Hepatocyte (in vitro differentiated cells): Measurements from ENCODE around the gene MRPL10. TPM values are rescaled to one million over a fixed set of nuclear protein-coding genes. Genes with fewer than 3 reads are reported as not detected.
A peak's percentile ranks its signal among the peaks of the same experiment; 100 is the strongest.

Experiments used
- DNase-seq: peaks from one replicate; pipeline ENCODE4 v3.0.0-alpha.2; 2016; ENCODE audit warnings: low spot score
- H2AFZ ChIP-seq: fragments of 200-600 bp; sonication (generic); 2 replicates; pipeline ENCODE4 v1.6.0; 2016; ENCODE audit warnings: antibody characterized with exemption, mild to moderate bottlenecking
- H3K27ac ChIP-seq: fragments of 200-600 bp; sonication (generic); 2 replicates; pipeline ENCODE4 v1.5.1; 2016; ENCODE audit warnings: mild to moderate bottlenecking
- H3K27me3 ChIP-seq: fragments of 200-600 bp; sonication (generic); 2 replicates; pipeline ENCODE4 v1.6.1; 2016
- H3K36me3 ChIP-seq: fragments of 200-600 bp; sonication (generic); replicated peaks from 2 replicates; pipeline ENCODE4 v1.5.1; 2016; ENCODE audit warnings: low read depth; ENCODE audit not compliant: insufficient read depth
- H3K4me1 ChIP-seq: fragments of 200-600 bp; sonication (generic); 2 replicates; pipeline ENCODE4 v1.5.1; 2016; ENCODE audit warnings: mild to moderate bottlenecking, moderate library complexity; ENCODE audit not compliant: insufficient read depth
- H3K4me2 ChIP-seq: fragments of 200-600 bp; sonication (generic); 2 replicates; pipeline ENCODE4 v1.6.0; 2016
- H3K4me3 ChIP-seq: fragments of 200-600 bp; sonication (generic); 2 replicates; pipeline ENCODE4 v1.5.1; 2016; ENCODE audit warnings: mild to moderate bottlenecking
- H3K79me2 ChIP-seq: fragments of 200-600 bp; sonication (generic); 2 replicates; pipeline ENCODE4 v1.6.0; 2017; ENCODE audit warnings: mild to moderate bottlenecking
- H3K9me2 ChIP-seq: fragments of 200-600 bp; sonication (generic); replicated peaks from 2 replicates; pipeline ENCODE4 v1.6.0; 2017; ENCODE audit warnings: mild to moderate bottlenecking; ENCODE audit not compliant: insufficient read depth
- H3K9me3 ChIP-seq: fragments of 200-600 bp; sonication (generic); 2 replicates; pipeline ENCODE4 v1.5.1; 2016; ENCODE audit warnings: low read depth, mild to moderate bottlenecking
- H4K20me1 ChIP-seq: fragments of 200-600 bp; sonication (generic); 2 replicates; pipeline ENCODE4 v1.6.0; 2016; ENCODE audit warnings: mild to moderate bottlenecking; ENCODE audit not compliant: insufficient read depth, poor library complexity, severe bottlenecking
- EZH2 ChIP-seq: fragments of 200-600 bp; sonication (generic); IDR thresholded peaks from 2 replicates; pipeline ENCODE4 v1.6.1; 2016; ENCODE audit warnings: antibody characterized with exemption, mild to moderate bottlenecking, borderline replicate concordance
- EZH2phosphoT487 ChIP-seq: fragments of 200-600 bp; sonication (generic); IDR thresholded peaks from one replicate; pipeline ENCODE4 v1.6.1; 2018; ENCODE audit warnings: antibody characterized with exemption, mild to moderate bottlenecking, low read depth, moderate library complexity; ENCODE audit not compliant: unreplicated experiment, severe bottlenecking
- WGBS: methylation state at CpG from one replicate; pipeline ENCODE4 v1.1.6; 2016; ENCODE audit warnings: low lambda C conversion rate; ENCODE audit errors: missing lambda C conversion rate; 5-methylcytosine and 5-hydroxymethylcytosine counted together
- polyA plus RNA-seq: library from polyadenylated mRNA; unstranded; fragments of >200 nt; fragmentation: Nextera tagmentation; extraction: Ambion mirVana; gene quantifications from 2 replicates; pipeline ENCODE4 v1.2.1, GENCODE V29; 2016
- total RNA-seq: library from RNA; depleted of rRNA; stranded (reverse); fragments of >200 nt; gene quantifications from 2 replicates; pipeline ENCODE4 v1.2.3, GENCODE V29; 2014
- TF ChIP-seq, protein P1 (sequence below): fragments of 200-600 bp; sonication (generic); IDR thresholded peaks from 2 replicates; pipeline ENCODE4 v1.5.1; 2016; ENCODE audit warnings: antibody characterized with exemption, mild to moderate bottlenecking; ENCODE audit not compliant: poor library complexity

Gene MRPL10
- total RNA-seq (30.7 and 38.2 TPM in 2 replicates), polyA plus RNA-seq (33.7 and 34.7 TPM in 2 replicates)

DNA sequence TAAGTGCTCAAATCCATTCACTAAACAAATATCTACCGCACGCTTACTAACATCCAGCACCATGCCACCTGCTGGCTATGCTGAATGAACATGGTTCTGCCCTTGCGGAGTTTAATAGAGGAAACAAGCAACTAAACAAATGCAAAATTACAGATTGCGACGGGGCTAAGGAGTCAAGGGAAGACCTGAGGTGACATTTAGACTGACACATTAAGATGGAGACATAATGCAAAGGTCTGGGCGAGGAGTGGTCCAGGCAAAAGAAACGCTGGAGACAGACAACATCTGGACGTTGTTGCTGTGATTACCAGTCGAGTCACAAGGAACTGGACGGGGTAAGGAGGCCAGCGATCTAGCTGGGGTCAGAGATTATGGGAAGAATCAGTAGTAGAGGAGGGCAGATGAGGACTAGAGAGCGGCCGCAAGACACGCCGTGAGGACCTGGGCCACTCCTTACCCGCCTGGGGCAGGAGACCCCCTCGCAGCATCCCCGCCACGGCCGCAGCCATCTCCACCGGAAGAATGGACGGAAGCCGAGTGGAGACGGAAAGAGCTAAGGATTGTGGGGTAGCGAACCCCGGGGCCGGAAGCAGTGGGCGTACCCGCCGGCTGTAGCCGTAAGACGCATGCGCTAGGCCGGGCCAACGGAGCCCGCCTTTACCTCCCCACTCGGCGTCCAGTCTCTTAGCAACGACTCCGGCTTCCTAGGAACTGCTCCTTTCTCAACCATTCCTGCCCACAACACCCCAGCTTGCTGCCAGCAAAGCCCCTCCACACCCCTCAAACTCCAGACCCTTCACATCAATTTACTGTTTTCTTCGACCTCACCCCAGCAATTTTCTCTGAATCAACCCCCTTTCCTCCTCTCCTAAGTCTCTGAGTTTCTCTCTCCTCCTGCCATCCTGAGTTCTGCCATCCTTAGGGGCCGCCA is at the start of gene MRPL10, which contains the start of gene LRRC46:
TSS of gene MRPL10 (minus strand) at position 539 of the 931 bp plus-strand sequence. CDS start at position 509, 30 bp downstream.
TSS of gene LRRC46 (plus strand) at position 668 of the 931 bp plus-strand sequence. CDS start 320 bp downstream, outside the sequence.
- Histone ChIP-seq H3K27me3 (no peaks in the 10 kb centered on the region), H3K27ac (peak within 1 kb of the TSS; percentile 85), H3K4me2 (peak within 1 kb of the TSS; percentile 90), H3K79me2 (peaks cover 26% of the 10 kb centered on the region), H3K4me1 (peaks cover 9% of the 10 kb centered on the region), H3K36me3 (no peaks in the 10 kb centered on the region), H3K9me3 (no peaks in the 10 kb centered on the region), H3K4me3 (peak within 1 kb of the TSS; percentile 82), H3K9me2 (no peaks in the 10 kb centered on the region), H2AFZ (peak within 1 kb of the TSS; percentile 43), H4K20me1 (no peaks in the 10 kb centered on the region)
- TF ChIP-seq, protein P1, sequence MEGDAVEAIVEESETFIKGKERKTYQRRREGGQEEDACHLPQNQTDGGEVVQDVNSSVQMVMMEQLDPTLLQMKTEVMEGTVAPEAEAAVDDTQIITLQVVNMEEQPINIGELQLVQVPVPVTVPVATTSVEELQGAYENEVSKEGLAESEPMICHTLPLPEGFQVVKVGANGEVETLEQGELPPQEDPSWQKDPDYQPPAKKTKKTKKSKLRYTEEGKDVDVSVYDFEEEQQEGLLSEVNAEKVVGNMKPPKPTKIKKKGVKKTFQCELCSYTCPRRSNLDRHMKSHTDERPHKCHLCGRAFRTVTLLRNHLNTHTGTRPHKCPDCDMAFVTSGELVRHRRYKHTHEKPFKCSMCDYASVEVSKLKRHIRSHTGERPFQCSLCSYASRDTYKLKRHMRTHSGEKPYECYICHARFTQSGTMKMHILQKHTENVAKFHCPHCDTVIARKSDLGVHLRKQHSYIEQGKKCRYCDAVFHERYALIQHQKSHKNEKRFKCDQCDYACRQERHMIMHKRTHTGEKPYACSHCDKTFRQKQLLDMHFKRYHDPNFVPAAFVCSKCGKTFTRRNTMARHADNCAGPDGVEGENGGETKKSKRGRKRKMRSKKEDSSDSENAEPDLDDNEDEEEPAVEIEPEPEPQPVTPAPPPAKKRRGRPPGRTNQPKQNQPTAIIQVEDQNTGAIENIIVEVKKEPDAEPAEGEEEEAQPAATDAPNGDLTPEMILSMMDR: peak; percentile 56
- no peak for TF ChIP-seq EZH2phosphoT487
- DNase-seq: peak; percentile 98
- 2% methylated on average over 38 of the region's 42 CpGs for WGBS

DNA sequence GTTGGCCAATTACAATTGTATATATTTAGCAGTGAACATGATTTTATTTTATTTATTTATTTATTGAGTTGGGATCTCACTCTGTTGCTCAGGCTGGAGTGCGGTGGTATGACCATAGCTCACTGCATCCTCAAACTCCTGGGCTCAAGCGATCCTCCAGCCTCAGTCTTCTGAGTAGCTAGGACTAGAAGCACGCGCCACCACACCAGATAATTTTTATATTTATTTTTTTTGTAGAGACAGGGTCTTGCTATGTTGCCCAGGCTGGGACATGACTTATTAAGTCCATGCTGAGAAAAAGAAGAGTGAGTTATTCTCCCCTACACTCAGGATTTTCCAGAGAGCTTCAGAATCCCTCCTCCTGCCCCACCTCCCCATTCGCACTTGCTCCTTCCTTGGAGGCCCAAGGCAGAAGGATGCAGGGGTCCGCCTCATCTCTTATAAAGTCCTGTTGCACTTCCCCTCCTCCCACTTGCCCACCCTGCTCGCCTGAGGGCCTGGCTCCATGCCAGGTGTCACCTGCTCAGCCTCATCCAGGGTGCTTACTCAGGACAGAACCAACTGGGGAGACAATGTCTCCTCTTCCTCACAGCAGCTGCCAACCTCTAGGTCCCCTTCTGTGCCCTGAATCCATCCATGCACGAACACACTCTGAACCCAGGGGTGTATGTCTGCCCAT is 48.6 kb upstream of the MRPL10 start:
- Histone ChIP-seq H3K4me1 (peaks cover 36% of the 10 kb centered on the region), H3K27me3 (no peaks in the 10 kb centered on the region), H3K79me2 (no peaks in the 10 kb centered on the region), H3K36me3 (no peaks in the 10 kb centered on the region), H3K27ac (no peak overlapping the region), H4K20me1 (no peaks in the 10 kb centered on the region), H3K4me3 (no peak overlapping the region), H2AFZ (no peak overlapping the region), H3K4me2 (no peak overlapping the region), H3K9me2 (no peaks in the 10 kb centered on the region), H3K9me3 (no peaks in the 10 kb centered on the region)
- TF ChIP-seq EZH2 (no peak), EZH2phosphoT487 (no peak)
- TF ChIP-seq, protein P1: no peak
- WGBS: 94% methylated on average over 8 of the region's 8 CpGs
- no peak for DNase-seq

DNA sequence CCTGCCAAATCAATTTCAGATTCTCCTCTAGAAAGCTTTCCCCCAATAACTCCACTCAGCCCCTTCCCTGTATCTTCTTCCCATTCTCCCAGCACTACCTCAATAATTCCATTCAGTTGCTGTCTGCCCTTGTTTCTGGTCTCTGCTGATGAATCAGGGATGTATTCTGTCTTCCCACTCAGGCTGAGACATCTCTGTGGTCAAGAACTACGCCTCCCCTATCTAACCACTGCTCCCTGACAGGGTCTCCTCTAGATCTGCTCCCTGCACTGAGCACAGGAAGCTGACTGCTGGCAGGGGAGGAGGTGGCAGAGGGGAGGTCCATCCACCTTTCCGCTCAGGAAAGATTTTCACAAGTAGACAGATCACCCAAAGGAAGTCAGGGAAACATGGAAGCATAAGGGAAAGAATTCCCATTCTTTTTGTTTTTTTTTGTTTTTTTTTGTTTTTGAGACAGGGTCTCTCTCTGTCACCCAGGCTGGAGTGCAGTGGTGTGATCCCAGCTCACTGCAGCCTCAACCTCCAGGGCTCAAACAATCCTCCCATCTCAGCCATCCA is 47.8 kb upstream of the MRPL10 start:
- no peaks in the 10 kb centered on the region for H3K36me3 ChIP-seq
- H3K79me2 ChIP-seq: no peaks in the 10 kb centered on the region
- H3K4me2 ChIP-seq: no peak overlapping the region
- no peaks in the 10 kb centered on the region for H3K27me3 ChIP-seq
- no peaks in the 10 kb centered on the region for H3K9me2 ChIP-seq
- H3K9me3 ChIP-seq: no peaks in the 10 kb centered on the region
- DNase-seq: no peak
- no peak overlapping the region for H3K27ac ChIP-seq
- H3K4me1 ChIP-seq: peaks cover 30% of the 10 kb centered on the region
- no peaks in the 10 kb centered on the region for H4K20me1 ChIP-seq
- no peak overlapping the region for H2AFZ ChIP-seq
- H3K4me3 ChIP-seq: no peak overlapping the region
- TF ChIP-seq EZH2phosphoT487: no peak
- no peak for TF ChIP-seq EZH2
- TF ChIP-seq, protein P1: no peak
- WGBS: 62% methylated on average over 2 of the region's 2 CpGs
